GM13977 (cell line): ENCODE data around the gene TNNI3.
"Not testable (repeated sequence)": the region's sequence is repeated elsewhere in the genome, so short reads cannot be mapped to it uniquely, and the experiment has no call there.

Source experiments
- DNase-seq: peaks from one replicate; pipeline ENCODE4 v3.0.0; 2012; ENCODE audit warnings: low spot score
- CTCF ChIP-seq: IDR thresholded peaks from 2 replicates; pipeline ENCODE4 v1.5.1; 2012; ENCODE audit warnings: mild to moderate bottlenecking, control low read depth; ENCODE audit not compliant: insufficient read depth; ENCODE audit errors: extremely low read depth, missing control alignments
- in situ Hi-C: fragments of 300-500 bp; cut with MboI; formaldehyde crosslinking; loops from one replicate; pipeline ENCODE4 v1.12.0; 2022; ENCODE audit warnings: low sequenced_read_pairs, low pct_unique_long_range_greater_than_20kb, mixed read lengths, inconsistent platforms; ENCODE audit not compliant: unreplicated experiment

Gene TNNI3

GRCh38 chr19:55161571-55162322 is 4.2 kb upstream of the TNNI3 start:
- in situ Hi-C loops = no loop called here
- TF ChIP-seq CTCF = no peak
- DNase-seq = no peak

- no peak for TF ChIP-seq CTCF
- no peak for DNase-seq
- in situ Hi-C loops = no loop called here
Measured at GRCh38 chr19:55160986-55161365, 3.4 kb upstream of the TNNI3 start.

DNA sequence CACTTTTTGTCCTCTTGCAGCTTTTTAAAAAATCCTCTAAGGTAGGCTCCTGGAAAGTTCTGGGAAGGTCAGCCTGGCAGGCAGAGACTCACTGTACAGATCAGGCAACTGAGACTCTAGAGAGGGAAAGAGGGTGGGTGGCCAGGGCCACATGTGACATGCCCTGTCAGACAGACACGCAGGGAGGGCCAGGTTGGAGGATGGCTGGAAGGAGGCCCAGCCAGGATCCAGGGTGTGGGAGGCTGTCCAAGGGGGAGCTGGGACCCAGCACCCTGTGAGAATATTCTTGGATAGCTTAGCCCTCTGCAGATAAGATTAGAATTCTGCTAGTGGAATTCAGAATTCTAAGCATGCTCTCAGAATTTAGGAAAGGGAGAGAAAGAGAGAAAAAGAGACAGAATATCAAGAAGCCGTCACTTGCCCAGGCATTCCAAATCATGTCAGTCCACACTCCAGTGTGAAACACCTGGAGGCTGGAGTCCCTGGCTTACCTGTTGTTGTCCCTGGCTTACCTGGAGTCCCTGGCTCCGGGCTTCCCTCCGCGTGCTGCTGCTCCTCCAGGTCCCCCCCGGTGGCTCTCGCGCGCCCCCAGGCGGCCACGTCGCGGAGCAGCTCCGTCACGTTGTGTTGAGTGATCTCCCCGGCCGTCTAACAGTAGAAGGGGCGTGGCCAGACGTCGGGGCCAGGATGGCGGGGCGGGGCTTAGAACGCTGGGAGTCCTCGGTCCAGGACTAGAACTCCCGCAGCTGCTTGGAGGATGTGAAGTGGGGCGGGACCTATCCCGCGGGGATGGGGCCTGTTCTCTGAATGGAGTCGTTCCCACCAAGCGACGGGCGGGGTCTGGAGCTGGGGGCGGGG is 2.8 kb upstream of the TNNI3 start:
- TF ChIP-seq CTCF = peak; percentile 97
- in situ Hi-C loops = no loop called here

GRCh38 chr19:55158848-55159749 is 1.6 kb upstream of the TNNI3 start:
- in situ Hi-C loops = no loop called here
- DNase-seq = no peak
- no peak for TF ChIP-seq CTCF

More for the DNA sequence above, 2.8 kb upstream of the TNNI3 start:
- peak; percentile 99 for DNase-seq

GRCh38 chr19:55158423-55158822 is 891 bp upstream of the TNNI3 start:
- no peak for TF ChIP-seq CTCF
- no peak for DNase-seq
- in situ Hi-C loops = no loop called here

DNA sequence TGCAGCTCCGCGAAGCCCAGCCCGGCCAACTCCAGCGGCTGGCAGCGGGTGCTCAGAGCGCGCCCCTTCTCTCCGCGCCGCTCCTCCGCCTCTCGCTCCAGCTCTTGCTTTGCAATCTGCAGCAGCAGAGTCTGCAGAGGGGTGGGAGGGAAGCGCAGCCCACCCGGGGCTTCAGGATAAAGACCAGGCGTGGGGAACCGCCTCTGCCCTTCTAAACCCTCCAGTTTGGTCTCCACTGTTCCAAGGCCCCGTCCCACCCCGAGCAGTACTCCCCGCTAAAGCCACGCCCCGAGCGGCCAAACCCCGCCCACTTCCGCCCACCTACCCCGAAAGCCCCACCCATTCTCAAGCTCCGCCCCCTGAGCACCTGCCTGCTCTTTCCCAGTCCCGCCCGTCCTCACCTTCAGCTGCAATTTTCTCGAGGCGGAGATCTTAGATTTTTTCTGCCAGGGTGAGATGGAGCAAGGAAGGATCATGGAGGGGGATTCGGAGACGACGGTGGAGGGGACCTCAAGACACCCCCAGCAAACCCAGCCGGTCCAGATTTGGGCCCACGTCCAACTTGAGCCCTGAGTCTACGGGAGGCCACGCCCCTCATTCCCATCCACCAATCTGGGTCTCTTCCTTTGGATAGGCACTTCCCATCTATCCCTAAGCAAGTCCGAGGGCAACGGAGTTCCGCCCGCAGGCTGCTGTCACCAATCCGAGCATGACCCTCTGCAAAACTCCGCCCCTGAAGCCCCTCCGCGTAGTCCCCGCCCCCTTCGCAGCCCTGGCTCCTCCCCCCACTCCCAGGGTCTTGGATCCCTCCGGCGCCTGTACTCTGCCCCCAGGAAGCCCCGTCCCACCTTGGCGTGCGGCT is 1.1 kb downstream of the TNNI3 start:
- DNase-seq = peak; percentile 72
- in situ Hi-C loops = no loop called here
- TF ChIP-seq CTCF = no peak

- in situ Hi-C loops = not testable (repeated sequence)
Measured at GRCh38 chr19:55155784-55156183, 1.7 kb downstream of the TNNI3 start.

More at GRCh38 chr19:55155784-55156183, 1.7 kb downstream of the TNNI3 start:
- not testable (repeated sequence) for DNase-seq
